Prostate gland (tissue), 2 donors: Measurements from ENCODE around the gene BACE2. TPM values are rescaled to one million over a fixed set of nuclear protein-coding genes. Genes with fewer than 3 reads are reported as not detected.

ENCODE experiments used
- DNase-seq: peaks from one replicate; pipeline ENCODE4 v3.0.0-alpha.2; 2019; ENCODE audit warnings: low spot score
- H3K27ac ChIP-seq, 2 donors: fragments of 200-600 bp; sonication (generic); 2 replicates each; pipeline ENCODE4 v1.5.1; 2017 to 2019
- H3K27me3 ChIP-seq: fragments of 200-600 bp; sonication (generic); replicated peaks from 2 replicates; pipeline ENCODE4 v1.5.1; 2019; ENCODE audit not compliant: insufficient read depth
- H3K36me3 ChIP-seq, 2 donors: fragments of 200-600 bp; sonication (generic); 1 replicate in 1 of 2; 2 replicates in 1 of 2; pipeline versions ENCODE4 v1.5.1 to v1.8.1; 2017 to 2019
- H3K4me1 ChIP-seq: fragments of 200-600 bp; sonication (generic); replicated peaks from 2 replicates; pipeline ENCODE4 v1.5.1; 2019
- H3K4me3 ChIP-seq, 2 donors: fragments of 200-600 bp; sonication (generic); 2 replicates each; pipeline ENCODE4 v1.5.1; 2017 to 2019
- H3K9me3 ChIP-seq: fragments of 200-600 bp; sonication (generic); 2 replicates; pipeline ENCODE4 v1.5.1; 2017
- CTCF ChIP-seq, 4 experiments: fragments of 200-600 bp in 2 of 4; fragments of 450-650 bp in 2 of 4; sonication (generic) in 2 of 4; IDR thresholded peaks; 1 replicate in 3 of 4; 2 replicates in 1 of 4; pipeline ENCODE4 v1.5.1; 2016 to 2019; ENCODE audit warnings: antibody characterized with exemption in 4 of 4, mild to moderate bottlenecking in 2 of 4, moderate library complexity in 2 of 4
- POLR2A ChIP-seq: fragments of 450-650 bp; IDR thresholded peaks from one replicate; pipeline ENCODE4 v1.6.1; 2016; ENCODE audit warnings: antibody characterized with exemption, mild to moderate bottlenecking
- POLR2AphosphoS5 ChIP-seq: sonication (generic); formaldehyde crosslinking; IDR thresholded peaks from one replicate; pipeline ENCODE4 v1.6.1; 2017; ENCODE audit warnings: antibody characterized with exemption
- WGBS: methylation state at CpG from one replicate; pipeline ENCODE4 v1.1.5; 2018; 5-methylcytosine and 5-hydroxymethylcytosine counted together
- intact Hi-C: fragments of 100-400 bp; cut with DNase I; formaldehyde crosslinking; loops from one replicate; pipeline ENCODE4 v1.14.2; 2022
- total RNA-seq, 2 donors: library from RNA; depleted of rRNA; stranded (reverse); fragments of >200 nt; gene quantifications; one replicate each; pipeline ENCODE4 v1.1.0, GENCODE V29; 2016

The BACE2 gene
- total RNA-seq, 2 donors from 2014 or later: 103 to 119 TPM

GRCh38 chr21:41201385-41201784 lies 33.4 kb downstream of the BACE2 start:
- TF ChIP-seq POLR2AphosphoS5 (no peak), CTCF (IDR thresholded peaks at IDR 0.05) (no peak), POLR2A (no peak)
- DNase-seq: no peak
- Histone ChIP-seq H3K27me3 (no peaks in the 10 kb centered on the region), H3K27ac (no peak overlapping the region), H3K4me1 (no peaks in the 10 kb centered on the region), H3K4me3 (no peak overlapping the region), H3K36me3 (no peaks in the 10 kb centered on the region), H3K9me3 (no peaks in the 10 kb centered on the region)
- 67% methylated on average over 5 of the region's 5 CpGs for WGBS
- intact Hi-C loops: no loop called here

GRCh38 chr21:41204736-41205135 lies 36.8 kb downstream of the BACE2 start:
- H3K4me3 ChIP-seq: no peak overlapping the region
- H3K27me3 ChIP-seq: no peaks in the 10 kb centered on the region
- WGBS: 85% methylated on average over 3 of the region's 3 CpGs
- H3K9me3 ChIP-seq: no peaks in the 10 kb centered on the region
- H3K36me3 ChIP-seq: no peaks in the 10 kb centered on the region
- no peak overlapping the region for H3K27ac ChIP-seq
- intact Hi-C loops: no loop called here
- no peaks in the 10 kb centered on the region for H3K4me1 ChIP-seq
- TF ChIP-seq POLR2AphosphoS5: no peak
- TF ChIP-seq POLR2A: no peak
- no peak for TF ChIP-seq CTCF (IDR thresholded peaks at IDR 0.05)
- DNase-seq: no peak

GRCh38 chr21:41207401-41208375 lies 39.7 kb downstream of the BACE2 start:
- Histone ChIP-seq H3K27ac (peak overlapping the region in 1 of 2 donors; percentile 51), H3K9me3 (no peaks in the 10 kb centered on the region), H3K36me3 (no peaks in the 10 kb centered on the region), H3K27me3 (no peaks in the 10 kb centered on the region), H3K4me1 (no peaks in the 10 kb centered on the region), H3K4me3 (no peak overlapping the region)
- TF ChIP-seq POLR2A (no peak), CTCF (IDR thresholded peaks at IDR 0.05) (no peak), POLR2AphosphoS5 (peak; percentile 55)
- intact Hi-C loops: no loop called here
- 44% methylated on average over 17 of the region's 17 CpGs for WGBS
- DNase-seq: peak; percentile 56

GRCh38 chr21:41208376-41208763 lies 40.4 kb downstream of the BACE2 start:
- Histone ChIP-seq H3K36me3 (no peaks in the 10 kb centered on the region), H3K27ac (no peak overlapping the region), H3K4me3 (no peak overlapping the region), H3K4me1 (no peaks in the 10 kb centered on the region), H3K9me3 (no peaks in the 10 kb centered on the region), H3K27me3 (no peaks in the 10 kb centered on the region)
- no peak for DNase-seq
- TF ChIP-seq POLR2A (no peak), POLR2AphosphoS5 (no peak), CTCF (IDR thresholded peaks at IDR 0.05) (no peak)
- 76% methylated on average over 6 of the region's 6 CpGs for WGBS
- intact Hi-C loops: no loop called here
